Measurements from ENCODE around the gene MAP4K5.

DNA sequence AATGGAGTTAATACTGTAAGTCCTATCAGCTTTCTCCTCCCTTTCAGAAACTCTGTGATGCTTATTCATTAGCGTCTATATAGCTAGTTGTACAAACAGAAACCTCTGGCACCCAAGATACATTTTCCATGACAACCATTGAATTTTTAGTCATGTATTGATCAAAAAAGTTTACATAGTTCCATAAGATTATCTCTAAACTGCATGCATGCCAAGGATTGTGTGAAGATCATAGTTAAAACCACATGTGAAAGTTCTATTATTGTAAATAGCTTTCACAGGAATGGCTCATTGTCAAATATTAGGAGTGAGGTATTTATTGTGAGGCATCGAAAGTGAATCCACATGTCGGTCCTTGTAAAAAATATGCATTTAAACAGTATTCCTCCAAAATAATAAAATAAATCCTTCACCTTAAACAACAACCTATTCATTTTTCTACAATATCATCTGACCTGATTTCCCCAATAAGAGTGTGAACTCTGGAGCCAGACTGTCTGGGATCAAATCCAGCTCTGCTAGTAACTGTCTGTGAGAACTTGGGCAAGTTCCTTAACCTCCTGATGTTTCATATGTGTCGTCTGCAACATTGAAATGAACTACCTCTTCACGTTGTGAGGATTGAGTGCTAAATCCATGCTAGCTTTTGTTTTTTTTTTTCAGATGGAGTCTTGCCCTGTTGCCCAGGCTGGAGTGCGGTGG lies 125.1 kb downstream of the MAP4K5 start:
- no peak for TF ChIP-seq POLR2A (IDR thresholded peaks at IDR 0.05)
- TF ChIP-seq, protein P1, sequence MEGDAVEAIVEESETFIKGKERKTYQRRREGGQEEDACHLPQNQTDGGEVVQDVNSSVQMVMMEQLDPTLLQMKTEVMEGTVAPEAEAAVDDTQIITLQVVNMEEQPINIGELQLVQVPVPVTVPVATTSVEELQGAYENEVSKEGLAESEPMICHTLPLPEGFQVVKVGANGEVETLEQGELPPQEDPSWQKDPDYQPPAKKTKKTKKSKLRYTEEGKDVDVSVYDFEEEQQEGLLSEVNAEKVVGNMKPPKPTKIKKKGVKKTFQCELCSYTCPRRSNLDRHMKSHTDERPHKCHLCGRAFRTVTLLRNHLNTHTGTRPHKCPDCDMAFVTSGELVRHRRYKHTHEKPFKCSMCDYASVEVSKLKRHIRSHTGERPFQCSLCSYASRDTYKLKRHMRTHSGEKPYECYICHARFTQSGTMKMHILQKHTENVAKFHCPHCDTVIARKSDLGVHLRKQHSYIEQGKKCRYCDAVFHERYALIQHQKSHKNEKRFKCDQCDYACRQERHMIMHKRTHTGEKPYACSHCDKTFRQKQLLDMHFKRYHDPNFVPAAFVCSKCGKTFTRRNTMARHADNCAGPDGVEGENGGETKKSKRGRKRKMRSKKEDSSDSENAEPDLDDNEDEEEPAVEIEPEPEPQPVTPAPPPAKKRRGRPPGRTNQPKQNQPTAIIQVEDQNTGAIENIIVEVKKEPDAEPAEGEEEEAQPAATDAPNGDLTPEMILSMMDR (IDR thresholded peaks at IDR 0.05), result no peak
